AG10803 (cell line): Measurements from ENCODE around the gene RASAL1.

Experiments
- DNase-seq: peaks from one replicate; pipeline ENCODE4 v3.0.0; 2010; ENCODE audit warnings: low read depth
- H3K4me3 ChIP-seq: 2 replicates; pipeline ENCODE4 v1.5.1; 2011; ENCODE audit warnings: mild to moderate bottlenecking, low read length, control low read depth
- TF ChIP-seq, protein P1 (sequence below): conservative IDR thresholded peaks from 2 replicates; pipeline ENCODE4 v1.5.1; 2011; ENCODE audit warnings: mild to moderate bottlenecking, low read length, control low read depth, inconsistent platforms

The RASAL1 gene

DNA sequence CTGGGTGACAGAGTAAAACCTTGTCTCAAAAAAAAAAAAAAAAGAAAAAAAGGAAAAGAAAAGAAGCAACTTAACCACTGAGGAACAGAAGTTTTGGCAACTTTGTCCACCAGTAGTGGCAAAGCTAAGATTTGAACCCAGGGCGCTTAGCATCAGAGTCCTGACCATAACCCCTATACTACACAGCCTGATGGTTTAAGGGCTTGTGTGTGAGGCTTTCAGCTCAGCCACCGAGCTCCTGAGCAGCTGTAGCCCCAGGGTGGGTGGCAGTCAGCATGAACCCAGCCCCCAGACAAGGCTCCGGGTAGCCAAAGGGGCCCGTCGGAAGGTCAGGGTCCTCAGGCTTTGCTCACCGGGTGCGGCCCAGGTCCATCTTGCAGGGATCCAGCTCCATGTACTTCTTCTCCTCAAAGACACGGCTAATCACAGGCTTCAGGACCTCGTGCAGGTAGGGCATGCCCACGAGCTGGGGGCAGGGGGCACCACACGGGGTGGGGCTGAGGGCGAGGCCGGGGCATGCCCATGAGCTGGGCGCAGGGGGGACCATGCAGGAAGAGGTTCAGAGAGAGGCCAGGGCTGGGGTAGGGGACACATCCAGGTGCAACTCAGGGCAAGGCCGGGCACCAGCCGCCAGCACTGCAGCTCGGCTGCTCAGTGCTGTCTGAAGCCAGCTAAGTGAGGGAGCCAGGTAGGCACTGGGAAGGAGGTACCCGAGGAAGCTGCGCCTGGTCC, 20.9 kb downstream of the RASAL1 start:
- no peak for DNase-seq

DNA sequence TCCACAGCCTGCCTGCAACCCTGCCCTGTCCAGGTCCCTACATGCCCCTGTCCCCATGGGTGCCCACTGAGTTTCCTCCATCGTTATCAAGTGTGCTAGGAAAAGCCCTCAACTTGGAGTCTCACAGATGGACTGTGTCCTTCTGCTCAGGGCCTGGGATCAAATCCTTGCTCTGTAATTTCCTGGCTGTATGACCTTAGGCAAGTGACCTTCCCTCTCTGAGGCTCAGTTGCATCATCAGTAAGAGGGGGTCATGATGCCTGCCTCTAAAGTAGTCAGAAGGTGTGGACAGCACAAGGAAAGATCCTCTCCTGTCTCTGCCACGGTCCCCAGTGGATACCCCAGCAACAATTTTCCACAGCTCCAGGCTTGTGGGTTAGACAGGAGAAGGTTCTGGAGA, 22.2 kb downstream of the RASAL1 start:
- no peak overlapping the region for H3K4me3 ChIP-seq
- TF ChIP-seq, protein P1, sequence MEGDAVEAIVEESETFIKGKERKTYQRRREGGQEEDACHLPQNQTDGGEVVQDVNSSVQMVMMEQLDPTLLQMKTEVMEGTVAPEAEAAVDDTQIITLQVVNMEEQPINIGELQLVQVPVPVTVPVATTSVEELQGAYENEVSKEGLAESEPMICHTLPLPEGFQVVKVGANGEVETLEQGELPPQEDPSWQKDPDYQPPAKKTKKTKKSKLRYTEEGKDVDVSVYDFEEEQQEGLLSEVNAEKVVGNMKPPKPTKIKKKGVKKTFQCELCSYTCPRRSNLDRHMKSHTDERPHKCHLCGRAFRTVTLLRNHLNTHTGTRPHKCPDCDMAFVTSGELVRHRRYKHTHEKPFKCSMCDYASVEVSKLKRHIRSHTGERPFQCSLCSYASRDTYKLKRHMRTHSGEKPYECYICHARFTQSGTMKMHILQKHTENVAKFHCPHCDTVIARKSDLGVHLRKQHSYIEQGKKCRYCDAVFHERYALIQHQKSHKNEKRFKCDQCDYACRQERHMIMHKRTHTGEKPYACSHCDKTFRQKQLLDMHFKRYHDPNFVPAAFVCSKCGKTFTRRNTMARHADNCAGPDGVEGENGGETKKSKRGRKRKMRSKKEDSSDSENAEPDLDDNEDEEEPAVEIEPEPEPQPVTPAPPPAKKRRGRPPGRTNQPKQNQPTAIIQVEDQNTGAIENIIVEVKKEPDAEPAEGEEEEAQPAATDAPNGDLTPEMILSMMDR = no peak
- DNase-seq = no peak

More for the DNA sequence above, 20.9 kb downstream of the RASAL1 start:
- TF ChIP-seq, protein P1 = no peak
- H3K4me3 ChIP-seq = no peak overlapping the region

DNA sequence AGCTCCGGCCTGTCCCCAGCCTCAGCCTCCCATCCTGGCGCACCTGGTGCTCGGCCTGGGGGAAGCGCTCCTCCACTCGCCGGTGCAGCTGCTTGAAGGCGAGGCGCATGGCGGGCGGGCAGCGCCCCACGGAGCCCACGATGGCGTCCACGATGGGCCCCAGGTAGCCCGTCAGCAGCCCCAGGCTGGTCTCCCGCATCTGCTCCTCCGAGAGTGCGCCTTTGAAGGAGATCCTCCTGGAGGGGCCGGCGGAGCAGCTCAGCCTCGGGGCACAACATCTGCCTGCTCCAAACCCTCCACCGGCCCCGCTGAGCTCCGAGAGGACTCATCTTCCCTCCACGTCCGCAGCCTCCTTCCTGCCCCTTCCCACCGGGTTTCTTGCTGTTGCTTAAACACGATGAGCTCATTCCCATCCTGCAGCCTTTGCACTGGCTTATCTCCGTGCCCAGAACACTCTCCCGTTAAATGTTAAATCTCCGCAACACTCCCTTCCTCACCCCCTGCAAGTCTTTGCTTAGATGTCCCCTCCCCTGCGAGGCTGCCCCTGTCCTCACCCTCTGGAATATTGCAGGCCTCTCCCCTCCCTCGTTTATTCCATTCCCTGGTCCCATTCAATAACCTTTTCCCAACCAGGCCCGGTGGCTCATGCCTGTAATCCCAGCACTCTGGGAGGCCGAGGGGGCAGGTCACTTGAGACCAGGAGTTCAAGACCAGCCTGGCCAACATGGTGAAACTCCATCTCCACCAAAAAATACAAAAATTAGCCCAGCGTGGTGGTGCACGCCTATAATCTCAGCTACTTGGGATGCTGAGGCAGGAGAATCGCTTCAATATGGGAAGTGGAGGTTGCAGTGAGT, 23.3 kb downstream of the RASAL1 start:
- TF ChIP-seq, protein P1 = no peak
- H3K4me3 ChIP-seq = no peak overlapping the region
- DNase-seq = no peak

DNA sequence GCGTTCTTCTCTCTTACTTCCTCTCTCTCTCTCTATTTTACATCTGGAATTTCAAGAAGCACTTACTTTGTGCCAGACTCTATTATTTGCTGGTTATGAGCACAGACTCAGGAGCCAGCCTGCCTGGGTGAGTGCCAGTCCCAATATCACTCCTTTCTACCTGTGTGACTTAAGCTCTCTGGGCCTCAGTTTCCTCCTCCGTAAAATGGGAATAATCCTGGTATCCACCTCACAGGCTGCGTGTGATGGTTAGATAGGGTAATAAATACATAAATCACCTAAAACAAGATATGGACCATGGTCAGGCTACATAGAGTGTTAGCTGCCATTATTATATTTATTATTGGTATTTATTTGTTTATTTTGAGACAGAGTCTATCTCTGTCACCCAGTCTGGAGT, 24.3 kb downstream of the RASAL1 start:
- H3K4me3 ChIP-seq = no peak overlapping the region
- DNase-seq = no peak
- TF ChIP-seq, protein P1 = no peak

DNA sequence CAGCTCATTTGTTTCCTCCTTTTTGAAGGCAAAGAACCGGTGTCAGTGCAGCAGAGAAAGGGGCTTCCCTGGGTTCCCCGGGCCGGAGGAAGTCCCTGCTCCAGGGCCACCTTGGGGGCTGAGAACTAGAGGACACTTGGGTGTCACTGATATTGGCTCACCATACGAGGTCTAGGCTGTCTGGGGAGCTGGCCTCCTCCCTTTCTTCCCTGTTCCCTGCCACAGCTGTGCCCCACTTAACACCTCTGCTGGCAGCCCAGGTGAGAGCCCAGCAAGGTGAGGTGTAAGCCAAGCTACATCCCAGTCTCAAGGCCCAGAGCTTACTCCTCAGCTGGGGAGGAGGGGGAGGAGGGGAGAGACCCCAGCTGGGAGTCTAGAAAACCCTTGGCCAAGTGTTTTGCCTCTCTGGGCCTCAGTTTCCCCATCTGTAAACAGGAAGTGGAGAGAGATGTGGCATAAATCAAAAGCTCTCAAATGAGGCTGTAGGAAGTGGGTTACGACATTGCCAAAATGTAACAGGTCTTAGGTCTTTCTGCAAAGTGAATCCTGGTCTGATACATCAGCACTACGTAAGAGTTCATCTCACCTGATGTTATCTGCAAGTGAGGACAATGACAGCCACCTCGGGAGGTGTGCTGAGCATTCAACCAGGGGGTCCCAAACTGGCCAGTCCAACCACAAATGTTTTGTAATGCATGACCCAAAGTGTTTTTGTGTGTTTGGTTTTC, 25.5 kb downstream of the RASAL1 start:
- TF ChIP-seq, protein P1 = no peak
- no peak overlapping the region for H3K4me3 ChIP-seq
- no peak for DNase-seq

DNA sequence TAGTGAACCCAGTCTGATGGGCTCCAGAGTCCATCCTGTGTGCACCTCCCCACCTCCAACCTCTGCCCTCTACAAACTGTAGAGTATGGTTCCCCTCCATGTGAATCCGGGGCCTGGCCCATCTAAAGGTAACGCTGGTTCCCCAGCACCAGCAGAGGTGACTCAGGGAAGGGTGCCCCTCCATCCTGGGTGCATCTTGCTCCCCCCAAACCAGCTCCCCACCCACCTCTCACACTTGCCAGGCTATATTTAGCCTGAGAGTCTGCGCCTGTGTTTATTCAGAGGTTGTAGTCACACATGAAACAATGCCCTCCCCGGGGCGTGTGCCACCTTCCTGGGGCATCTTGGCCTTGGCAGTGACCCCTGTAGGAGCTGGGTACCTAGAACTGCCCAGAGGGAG, 26.2 kb downstream of the RASAL1 start:
- no peak overlapping the region for H3K4me3 ChIP-seq
- DNase-seq = no peak
- TF ChIP-seq, protein P1 = no peak
